SK-N-SH treated with all-trans-retinoic acid at 6 μM for 48 hours (cell line): ENCODE results near the gene C14orf180.

Experiments used
- ARNTL ChIP-seq: fragments of 450-650 bp; formaldehyde crosslinking; IDR thresholded peaks from 2 replicates; pipeline ENCODE4 v1.5.0; 2020; ENCODE audit warnings: low read depth, mild to moderate bottlenecking, moderate library complexity, borderline replicate concordance
- CREB5 ChIP-seq: fragments of 250-450 bp; sonication (Bioruptor Pico); IDR thresholded peaks from 2 replicates; pipeline ENCODE4 v1.5.1; 2020; ENCODE audit warnings: low read depth, mild to moderate bottlenecking, moderate library complexity
- CSDC2 ChIP-seq: fragments of 250-450 bp; sonication (Bioruptor Pico); IDR thresholded peaks from 2 replicates; pipeline ENCODE4 v1.5.0; 2020; ENCODE audit warnings: mild to moderate bottlenecking, moderate library complexity
- ISL1 ChIP-seq: fragments of 250-450 bp; sonication (Bioruptor Pico); IDR thresholded peaks from 2 replicates; pipeline ENCODE4 v2.1.2; 2022; ENCODE audit warnings: mild to moderate bottlenecking, moderate library complexity
- RARB ChIP-seq: fragments of 250-450 bp; sonication (Bioruptor Pico); IDR thresholded peaks from 2 replicates; pipeline ENCODE4 v1.8.0; 2021; ENCODE audit warnings: mild to moderate bottlenecking, moderate library complexity
- SNAI2 ChIP-seq: fragments of 250-450 bp; sonication (Bioruptor Pico); IDR thresholded peaks from 2 replicates; pipeline ENCODE4 v1.5.0; 2020; ENCODE audit warnings: mild to moderate bottlenecking, moderate library complexity
- TCF4 ChIP-seq: fragments of 250-450 bp; sonication (Bioruptor Pico); IDR thresholded peaks from 2 replicates; pipeline ENCODE4 v1.8.0; 2021; ENCODE audit warnings: mild to moderate bottlenecking, moderate library complexity, borderline replicate concordance
- TOX ChIP-seq: fragments of 250-450 bp; sonication (Bioruptor Pico); IDR thresholded peaks from 2 replicates; pipeline ENCODE4 v1.8.0; 2021; ENCODE audit warnings: mild to moderate bottlenecking, moderate library complexity, borderline replicate concordance
- ZC3H10 ChIP-seq: fragments of 250-450 bp; sonication (Bioruptor Pico); IDR thresholded peaks from 2 replicates; pipeline ENCODE4 v1.5.1; 2021; ENCODE audit warnings: mild to moderate bottlenecking, moderate library complexity
- ZFP3 ChIP-seq: fragments of 250-450 bp; sonication (Bioruptor Pico); IDR thresholded peaks from 2 replicates; pipeline ENCODE4 v1.5.0; 2020; ENCODE audit warnings: mild to moderate bottlenecking, moderate library complexity
- ZFP30 ChIP-seq: fragments of 450-650 bp; formaldehyde crosslinking; IDR thresholded peaks from 2 replicates; pipeline ENCODE4 v1.5.0; 2022; ENCODE audit warnings: mild to moderate bottlenecking, moderate library complexity
- ZNF565 ChIP-seq: fragments of 450-650 bp; formaldehyde crosslinking; conservative IDR thresholded peaks from 2 replicates; pipeline ENCODE4 v1.5.0; 2020; ENCODE audit warnings: low read depth, mild to moderate bottlenecking, moderate library complexity
- TF ChIP-seq, protein P1 (sequence below): fragments of 250-450 bp; sonication (Bioruptor Pico); IDR thresholded peaks from 2 replicates; pipeline ENCODE4 v1.5.0; 2020; ENCODE audit warnings: mild to moderate bottlenecking, moderate library complexity
- TF ChIP-seq, protein P2 (sequence below): fragments of 250-450 bp; sonication (Bioruptor Pico); IDR thresholded peaks from 2 replicates; pipeline ENCODE4 v1.8.0; 2020; ENCODE audit warnings: mild to moderate bottlenecking, moderate library complexity, borderline replicate concordance

DNA sequence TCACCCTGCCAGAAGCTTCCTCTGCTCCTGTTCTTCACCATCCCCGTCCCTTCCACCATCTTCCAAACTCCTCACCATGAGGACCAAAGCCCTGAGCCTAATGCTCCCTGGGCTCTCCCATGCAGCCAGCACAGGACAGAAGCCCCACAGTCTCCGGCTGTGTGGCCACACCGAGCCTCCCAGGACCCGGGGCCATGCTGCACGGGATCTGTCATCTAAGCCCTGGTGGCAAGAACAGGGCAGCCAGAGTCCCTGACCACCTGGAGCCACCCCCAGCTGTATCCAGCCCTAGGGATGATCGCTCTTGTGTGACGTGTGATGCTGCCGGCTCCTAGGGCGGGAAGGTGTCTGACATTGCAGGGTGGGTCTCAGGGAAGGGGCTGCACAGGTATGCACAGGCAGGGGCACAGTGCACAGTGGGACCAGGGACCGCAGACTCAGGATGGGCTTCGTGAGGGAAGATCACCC is 16.9 kb downstream of the C14orf180 start:
- TF ChIP-seq ZFP30 (CRISPR knock-in tag): no peak
- TF ChIP-seq ZNF565: no peak
- TF ChIP-seq, protein P1, sequence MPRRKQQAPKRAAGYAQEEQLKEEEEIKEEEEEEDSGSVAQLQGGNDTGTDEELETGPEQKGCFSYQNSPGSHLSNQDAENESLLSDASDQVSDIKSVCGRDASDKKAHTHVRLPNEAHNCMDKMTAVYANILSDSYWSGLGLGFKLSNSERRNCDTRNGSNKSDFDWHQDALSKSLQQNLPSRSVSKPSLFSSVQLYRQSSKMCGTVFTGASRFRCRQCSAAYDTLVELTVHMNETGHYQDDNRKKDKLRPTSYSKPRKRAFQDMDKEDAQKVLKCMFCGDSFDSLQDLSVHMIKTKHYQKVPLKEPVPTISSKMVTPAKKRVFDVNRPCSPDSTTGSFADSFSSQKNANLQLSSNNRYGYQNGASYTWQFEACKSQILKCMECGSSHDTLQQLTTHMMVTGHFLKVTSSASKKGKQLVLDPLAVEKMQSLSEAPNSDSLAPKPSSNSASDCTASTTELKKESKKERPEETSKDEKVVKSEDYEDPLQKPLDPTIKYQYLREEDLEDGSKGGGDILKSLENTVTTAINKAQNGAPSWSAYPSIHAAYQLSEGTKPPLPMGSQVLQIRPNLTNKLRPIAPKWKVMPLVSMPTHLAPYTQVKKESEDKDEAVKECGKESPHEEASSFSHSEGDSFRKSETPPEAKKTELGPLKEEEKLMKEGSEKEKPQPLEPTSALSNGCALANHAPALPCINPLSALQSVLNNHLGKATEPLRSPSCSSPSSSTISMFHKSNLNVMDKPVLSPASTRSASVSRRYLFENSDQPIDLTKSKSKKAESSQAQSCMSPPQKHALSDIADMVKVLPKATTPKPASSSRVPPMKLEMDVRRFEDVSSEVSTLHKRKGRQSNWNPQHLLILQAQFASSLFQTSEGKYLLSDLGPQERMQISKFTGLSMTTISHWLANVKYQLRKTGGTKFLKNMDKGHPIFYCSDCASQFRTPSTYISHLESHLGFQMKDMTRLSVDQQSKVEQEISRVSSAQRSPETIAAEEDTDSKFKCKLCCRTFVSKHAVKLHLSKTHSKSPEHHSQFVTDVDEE (CRISPR knock-in tag): no peak
- no peak for TF ChIP-seq TCF4 (CRISPR knock-in tag)
- no peak for TF ChIP-seq CSDC2 (CRISPR knock-in tag)
- no peak for TF ChIP-seq RARB
- TF ChIP-seq ARNTL (CRISPR knock-in tag): no peak
- no peak for TF ChIP-seq ZC3H10 (CRISPR knock-in tag)
- TF ChIP-seq, protein P2, sequence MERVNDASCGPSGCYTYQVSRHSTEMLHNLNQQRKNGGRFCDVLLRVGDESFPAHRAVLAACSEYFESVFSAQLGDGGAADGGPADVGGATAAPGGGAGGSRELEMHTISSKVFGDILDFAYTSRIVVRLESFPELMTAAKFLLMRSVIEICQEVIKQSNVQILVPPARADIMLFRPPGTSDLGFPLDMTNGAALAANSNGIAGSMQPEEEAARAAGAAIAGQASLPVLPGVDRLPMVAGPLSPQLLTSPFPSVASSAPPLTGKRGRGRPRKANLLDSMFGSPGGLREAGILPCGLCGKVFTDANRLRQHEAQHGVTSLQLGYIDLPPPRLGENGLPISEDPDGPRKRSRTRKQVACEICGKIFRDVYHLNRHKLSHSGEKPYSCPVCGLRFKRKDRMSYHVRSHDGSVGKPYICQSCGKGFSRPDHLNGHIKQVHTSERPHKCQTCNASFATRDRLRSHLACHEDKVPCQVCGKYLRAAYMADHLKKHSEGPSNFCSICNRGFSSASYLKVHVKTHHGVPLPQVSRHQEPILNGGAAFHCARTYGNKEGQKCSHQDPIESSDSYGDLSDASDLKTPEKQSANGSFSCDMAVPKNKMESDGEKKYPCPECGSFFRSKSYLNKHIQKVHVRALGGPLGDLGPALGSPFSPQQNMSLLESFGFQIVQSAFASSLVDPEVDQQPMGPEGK (CRISPR knock-in tag): no peak
- TF ChIP-seq ISL1: no peak
- no peak for TF ChIP-seq ZFP3 (CRISPR knock-in tag)
- no peak for TF ChIP-seq TOX
- TF ChIP-seq SNAI2: no peak
- TF ChIP-seq CREB5 (CRISPR knock-in tag): no peak
